WTC11 (cell line): ENCODE results near the gene CCNB3. TPM values are rescaled to one million over a fixed set of nuclear protein-coding genes. Genes with fewer than 3 reads are reported as not detected.

Experiments used
- ATAC-seq: fragments of 200-7000 bp; cut with Tn5 transposase; 2 replicates; pipeline ENCODE4 v1.10.0; 2021; ENCODE audit warnings: mild to moderate bottlenecking, moderate library complexity
- CTCF ChIA-PET: fragments of 300-600 bp; sonication (Branson Sonifier 250); formaldehyde crosslinking; loops from one replicate; lab custom pipeline; 2021; ENCODE audit warnings: antibody characterized with exemption; lab: Charles Lee
- POLR2A ChIA-PET: fragments of 350-600 bp; sonication (Branson Sonifier 250); formaldehyde crosslinking; loops from one replicate; lab custom pipeline; 2021; ENCODE audit warnings: antibody characterized with exemption; lab: Charles Lee
- DNase-seq: peaks from one replicate; pipeline ENCODE4 v3.0.0; 2021; ENCODE audit warnings: low spot score
- H3K27ac Mint-ChIP-seq: 2 replicates; pipeline ENCODE4 v1.8.0; 2021; ENCODE audit warnings: mixed read lengths
- H3K27me3 Mint-ChIP-seq: 2 replicates; pipeline ENCODE4 v1.8.0; 2021; ENCODE audit warnings: low read depth, mild to moderate bottlenecking, moderate library complexity, mixed read lengths
- H3K36me3 Mint-ChIP-seq: 2 replicates; pipeline ENCODE4 v1.8.0; 2021; ENCODE audit warnings: mixed read lengths
- H3K4me1 Mint-ChIP-seq: 2 replicates; pipeline ENCODE4 v1.8.0; 2022; ENCODE audit warnings: mixed read lengths
- H3K4me3 Mint-ChIP-seq: 2 replicates; pipeline ENCODE4 v1.8.0; 2021; ENCODE audit warnings: mild to moderate bottlenecking, moderate library complexity, mixed read lengths
- H3K9me3 Mint-ChIP-seq: 2 replicates; pipeline ENCODE4 v1.8.0; 2021; ENCODE audit warnings: mixed read lengths
- ARID4B ChIP-seq: sonication (generic); formaldehyde crosslinking; IDR thresholded peaks from 2 replicates; pipeline ENCODE4 v1.8.0; 2023; ENCODE audit warnings: missing genetic modification reagents, mild to moderate bottlenecking, borderline replicate concordance
- ATF1 ChIP-seq: sonication (generic); formaldehyde crosslinking; IDR thresholded peaks from 2 replicates; pipeline ENCODE4 v1.8.1; 2023; ENCODE audit warnings: mild to moderate bottlenecking, moderate library complexity, missing genetic modification reagents
- ATF2 ChIP-seq: sonication (generic); formaldehyde crosslinking; IDR thresholded peaks from 2 replicates; pipeline ENCODE4 v1.8.1; 2022; ENCODE audit warnings: low read depth, missing genetic modification reagents, borderline replicate concordance
- E2F1 ChIP-seq: sonication (generic); formaldehyde crosslinking; IDR thresholded peaks from 2 replicates; pipeline ENCODE4 v1.8.0; 2022; ENCODE audit warnings: mild to moderate bottlenecking, missing genetic modification reagents
- FOXJ3 ChIP-seq: sonication (generic); formaldehyde crosslinking; IDR thresholded peaks from 2 replicates; pipeline ENCODE4 v1.9.0; 2021; ENCODE audit warnings: missing genetic modification reagents, mild to moderate bottlenecking, borderline replicate concordance
- FOXP4 ChIP-seq: sonication (generic); formaldehyde crosslinking; IDR thresholded peaks from 2 replicates; pipeline ENCODE4 v1.8.0; 2022; ENCODE audit warnings: mild to moderate bottlenecking, missing genetic modification reagents
- IRF1 ChIP-seq: sonication (generic); formaldehyde crosslinking; IDR thresholded peaks from 2 replicates; pipeline ENCODE4 v1.8.0; 2023; ENCODE audit warnings: missing genetic modification reagents
- MYBL2 ChIP-seq: sonication (generic); formaldehyde crosslinking; IDR thresholded peaks from 2 replicates; pipeline ENCODE4 v1.8.1; 2023; ENCODE audit warnings: mild to moderate bottlenecking, moderate library complexity, missing genetic modification reagents
- NR1H2 ChIP-seq: sonication (generic); formaldehyde crosslinking; IDR thresholded peaks from 2 replicates; pipeline ENCODE4 v1.9.0; 2021; ENCODE audit warnings: mild to moderate bottlenecking, moderate library complexity, missing genetic modification reagents
- OVOL2 ChIP-seq: fragments of 250-450 bp; sonication (Bioruptor Pico); IDR thresholded peaks from 2 replicates; pipeline ENCODE4 v1.9.0; 2021; ENCODE audit warnings: mild to moderate bottlenecking, borderline replicate concordance
- ZBTB21 ChIP-seq: sonication (generic); formaldehyde crosslinking; IDR thresholded peaks from 2 replicates; pipeline ENCODE4 v1.8.1; 2023; ENCODE audit warnings: mild to moderate bottlenecking, missing genetic modification reagents, borderline replicate concordance
- ZNF121 ChIP-seq: sonication (generic); formaldehyde crosslinking; IDR thresholded peaks from 2 replicates; pipeline ENCODE4 v1.8.0; 2023; ENCODE audit warnings: missing genetic modification reagents
- ZNF138 ChIP-seq: sonication (generic); formaldehyde crosslinking; conservative IDR thresholded peaks from 2 replicates; pipeline ENCODE4 v1.8.1; 2022; ENCODE audit warnings: mild to moderate bottlenecking, moderate library complexity, missing genetic modification reagents
- ZNF219 ChIP-seq: sonication (generic); formaldehyde crosslinking; IDR thresholded peaks from 2 replicates; pipeline ENCODE4 v1.8.0; 2023; ENCODE audit warnings: missing genetic modification reagents, mild to moderate bottlenecking, borderline replicate concordance
- ZNF232 ChIP-seq: sonication (generic); formaldehyde crosslinking; IDR thresholded peaks from 2 replicates; pipeline ENCODE4 v1.8.0; 2022; ENCODE audit warnings: mild to moderate bottlenecking, missing genetic modification reagents
- ZNF416 ChIP-seq: fragments of 250-450 bp; sonication (Bioruptor Pico); IDR thresholded peaks from 2 replicates; pipeline ENCODE4 v1.9.0; 2021; ENCODE audit warnings: mild to moderate bottlenecking, inconsistent platforms
- total RNA-seq: library from RNA; stranded (reverse); gene quantifications from 3 replicates; pipeline ENCODE4 v1.2.3, GENCODE V29; 2021
- TF ChIP-seq, protein P1 (sequence below): sonication (generic); formaldehyde crosslinking; IDR thresholded peaks from 2 replicates; pipeline ENCODE4 v1.8.1; 2022; ENCODE audit warnings: mild to moderate bottlenecking, missing genetic modification reagents, moderate library complexity, borderline replicate concordance
- TF ChIP-seq, protein P2 (sequence below): sonication (generic); formaldehyde crosslinking; IDR thresholded peaks from 2 replicates; pipeline ENCODE4 v1.8.1; 2023; ENCODE audit warnings: mild to moderate bottlenecking, missing genetic modification reagents, moderate library complexity
- TF ChIP-seq, protein P3 (sequence below): sonication (generic); formaldehyde crosslinking; IDR thresholded peaks from 2 replicates; pipeline ENCODE4 v1.8.1; 2022; ENCODE audit warnings: missing genetic modification reagents, borderline replicate concordance

CCNB3 gene
- total RNA-seq, 1 experiment from 2014 or later, result 0.13 TPM

DNA sequence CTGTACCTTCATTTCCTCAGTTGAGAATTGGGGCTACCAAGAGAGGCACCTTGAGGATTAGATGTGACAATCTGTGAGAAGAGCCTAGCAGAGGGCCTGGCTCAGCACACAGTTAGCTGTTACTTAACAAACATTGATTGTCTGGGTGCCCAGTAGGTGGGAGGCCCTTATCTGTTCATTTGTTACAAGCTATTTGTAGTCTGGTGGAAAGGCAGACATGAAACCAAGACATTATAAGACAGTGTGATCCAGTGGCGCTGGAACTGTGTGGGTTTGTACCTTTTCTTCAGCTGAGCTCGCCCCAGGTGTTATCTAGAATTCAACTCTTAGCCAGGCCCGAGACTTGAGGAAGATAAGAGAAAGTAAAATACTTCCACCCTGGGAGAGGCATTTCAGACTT, 20.7 kb upstream of the CCNB3 start (continued):
- TF ChIP-seq FOXJ3 (CRISPR knock-in tag) (no peak), ATF2 (no peak), MYBL2 (CRISPR knock-in tag) (no peak)
- TF ChIP-seq, protein P1, sequence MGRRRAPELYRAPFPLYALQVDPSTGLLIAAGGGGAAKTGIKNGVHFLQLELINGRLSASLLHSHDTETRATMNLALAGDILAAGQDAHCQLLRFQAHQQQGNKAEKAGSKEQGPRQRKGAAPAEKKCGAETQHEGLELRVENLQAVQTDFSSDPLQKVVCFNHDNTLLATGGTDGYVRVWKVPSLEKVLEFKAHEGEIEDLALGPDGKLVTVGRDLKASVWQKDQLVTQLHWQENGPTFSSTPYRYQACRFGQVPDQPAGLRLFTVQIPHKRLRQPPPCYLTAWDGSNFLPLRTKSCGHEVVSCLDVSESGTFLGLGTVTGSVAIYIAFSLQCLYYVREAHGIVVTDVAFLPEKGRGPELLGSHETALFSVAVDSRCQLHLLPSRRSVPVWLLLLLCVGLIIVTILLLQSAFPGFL, result no peak

DNA sequence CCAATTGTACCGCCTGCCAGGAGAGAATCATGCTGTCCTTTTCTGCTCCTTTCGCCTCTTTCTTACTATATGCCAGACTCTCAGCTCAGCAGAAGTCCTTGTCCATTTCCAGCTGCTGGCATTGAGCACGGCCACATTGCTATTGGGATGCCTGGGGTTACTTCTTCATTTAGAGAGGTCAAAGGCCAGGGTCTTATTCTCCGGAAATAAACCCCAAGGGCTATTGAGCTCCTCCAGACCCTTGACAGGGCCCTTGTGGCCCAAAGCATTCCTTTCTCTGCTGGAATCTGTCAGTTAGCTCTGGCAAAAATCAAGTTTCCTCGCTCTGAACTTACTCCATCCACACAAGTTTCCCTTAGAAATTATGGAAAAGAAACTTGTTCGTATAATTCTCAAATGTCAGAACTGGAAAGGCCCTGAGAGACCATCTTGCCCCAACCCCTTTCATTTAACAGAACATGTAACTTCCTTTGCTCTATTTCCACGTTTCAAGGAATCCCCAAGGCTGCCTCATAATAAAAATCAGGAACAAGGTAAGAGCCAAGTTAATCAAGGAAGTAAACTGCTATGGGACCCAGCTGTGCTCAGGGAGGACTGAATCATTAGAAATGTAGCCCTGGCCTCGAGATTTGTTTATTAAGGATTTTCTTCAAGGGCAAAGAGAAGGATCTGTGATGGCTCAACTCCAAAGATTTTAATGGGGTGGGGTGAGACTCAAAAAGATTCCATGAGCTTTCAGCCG, 15.5 kb upstream of the CCNB3 start:
- no peak for TF ChIP-seq ZNF121 (CRISPR knock-in tag)
- no peak for TF ChIP-seq ARID4B
- no peak for TF ChIP-seq NR1H2 (CRISPR knock-in tag)
- TF ChIP-seq ZNF232, result no peak
- no peak for TF ChIP-seq ZNF219 (CRISPR knock-in tag)
- no peak for TF ChIP-seq ZBTB21 (CRISPR knock-in tag)
- TF ChIP-seq, protein P2, sequence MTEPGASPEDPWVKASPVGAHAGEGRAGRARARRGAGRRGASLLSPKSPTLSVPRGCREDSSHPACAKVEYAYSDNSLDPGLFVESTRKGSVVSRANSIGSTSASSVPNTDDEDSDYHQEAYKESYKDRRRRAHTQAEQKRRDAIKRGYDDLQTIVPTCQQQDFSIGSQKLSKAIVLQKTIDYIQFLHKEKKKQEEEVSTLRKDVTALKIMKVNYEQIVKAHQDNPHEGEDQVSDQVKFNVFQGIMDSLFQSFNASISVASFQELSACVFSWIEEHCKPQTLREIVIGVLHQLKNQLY (CRISPR knock-in tag), result no peak
- no peak overlapping the region for H3K4me3 Mint-ChIP-seq

DNA sequence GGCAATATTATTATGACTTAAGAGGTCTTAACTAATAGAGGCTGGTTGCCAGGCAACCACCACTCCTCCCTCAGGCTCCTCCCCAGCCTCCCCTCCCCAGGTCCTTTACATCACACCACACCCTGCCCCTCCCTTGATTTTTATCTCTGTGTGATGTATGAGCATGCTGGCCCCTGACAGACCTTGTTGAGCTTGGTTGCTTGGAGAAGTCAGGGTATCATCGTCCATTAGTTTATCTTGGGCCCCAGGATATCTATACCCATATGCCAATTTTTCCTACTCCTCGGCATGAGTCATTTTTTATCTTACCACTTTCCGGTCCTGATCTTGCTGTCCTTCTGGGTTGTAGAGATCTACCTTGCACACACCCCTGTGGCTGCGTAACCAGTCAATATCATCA, 6.2 kb upstream of the CCNB3 start:
- ChIA-PET POLR2A (no interaction called here), CTCF (no interaction called here)
- no peak overlapping the region for H3K27ac Mint-ChIP-seq
- no peak for DNase-seq
- peaks cover 9% of the 10 kb centered on the region for H3K4me1 Mint-ChIP-seq
- no peak overlapping the region for H3K4me3 Mint-ChIP-seq
- ATAC-seq, result no peak
- no peaks in the 10 kb centered on the region for H3K9me3 Mint-ChIP-seq
- no peaks in the 10 kb centered on the region for H3K36me3 Mint-ChIP-seq
- H3K27me3 Mint-ChIP-seq, result no peaks in the 10 kb centered on the region; the same call in none of the 2 replicates
- TF ChIP-seq, protein P3, sequence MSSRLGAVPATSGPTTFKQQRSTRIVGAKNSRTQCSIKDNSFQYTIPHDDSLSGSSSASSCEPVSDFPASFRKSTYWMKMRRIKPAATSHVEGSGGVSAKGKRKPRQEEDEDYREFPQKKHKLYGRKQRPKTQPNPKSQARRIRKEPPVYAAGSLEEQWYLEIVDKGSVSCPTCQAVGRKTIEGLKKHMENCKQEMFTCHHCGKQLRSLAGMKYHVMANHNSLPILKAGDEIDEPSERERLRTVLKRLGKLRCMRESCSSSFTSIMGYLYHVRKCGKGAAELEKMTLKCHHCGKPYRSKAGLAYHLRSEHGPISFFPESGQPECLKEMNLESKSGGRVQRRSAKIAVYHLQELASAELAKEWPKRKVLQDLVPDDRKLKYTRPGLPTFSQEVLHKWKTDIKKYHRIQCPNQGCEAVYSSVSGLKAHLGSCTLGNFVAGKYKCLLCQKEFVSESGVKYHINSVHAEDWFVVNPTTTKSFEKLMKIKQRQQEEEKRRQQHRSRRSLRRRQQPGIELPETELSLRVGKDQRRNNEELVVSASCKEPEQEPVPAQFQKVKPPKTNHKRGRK (CRISPR knock-in tag), result no peak
- TF ChIP-seq IRF1 (CRISPR knock-in tag) (no peak), FOXP4 (CRISPR knock-in tag) (no peak), NR1H2 (CRISPR knock-in tag) (no peak), OVOL2 (CRISPR knock-in tag) (no peak), ATF1 (CRISPR knock-in tag) (no peak), ZNF121 (CRISPR knock-in tag) (no peak), E2F1 (CRISPR knock-in tag) (no peak), ZNF416 (CRISPR knock-in tag) (no peak), ZNF219 (CRISPR knock-in tag) (no peak), ZNF138 (CRISPR knock-in tag) (no peak)

More for the DNA sequence above, 15.5 kb upstream of the CCNB3 start:
- ChIA-PET CTCF (interaction anchor here (1.2 kb wide), 2 partner anchors 305 to 310 kb away, joined by 3 to 4 read pairs; partner anchors contain the start of gene USP27X), POLR2A (no interaction called here)
- ATAC-seq (no peak), DNase-seq (no peak)
- H3K9me3 Mint-ChIP-seq, result no peaks in the 10 kb centered on the region; the same call in 1 of the 2 replicates
- H3K27me3 Mint-ChIP-seq, result peaks cover 3% of the 10 kb centered on the region; the same call in 1 of the 2 replicates
- peaks cover 26% of the 10 kb centered on the region for H3K4me1 Mint-ChIP-seq
- no peak overlapping the region for H3K27ac Mint-ChIP-seq
- no peaks in the 10 kb centered on the region for H3K36me3 Mint-ChIP-seq
